HUES48 (cell line): ENCODE results near the gene COL6A1.

Source experiments
- H3K27ac ChIP-seq: one replicate; pipeline ENCODE4 v1.7.0; 2013; ENCODE audit warnings: low read depth, low read length, inconsistent platforms
- H3K27me3 ChIP-seq: 2 replicates; pipeline ENCODE4 v1.6.1; 2013; ENCODE audit warnings: mild to moderate bottlenecking, low read length; ENCODE audit not compliant: control insufficient read depth, insufficient read depth
- H3K36me3 ChIP-seq: 2 replicates; pipeline ENCODE4 v1.6.1; 2013; ENCODE audit warnings: low read length; ENCODE audit not compliant: control insufficient read depth, insufficient read depth
- H3K4me1 ChIP-seq: 2 replicates; pipeline ENCODE4 v1.6.1; 2013; ENCODE audit warnings: mild to moderate bottlenecking, low read length; ENCODE audit not compliant: control insufficient read depth, insufficient read depth
- H3K4me3 ChIP-seq: 2 replicates; pipeline ENCODE4 v1.5.1; 2013; ENCODE audit warnings: mild to moderate bottlenecking, low read depth, low read length
- H3K9ac ChIP-seq: 2 replicates; pipeline ENCODE4 v1.6.1; 2013; ENCODE audit warnings: mild to moderate bottlenecking, low read depth, low read length, moderate library complexity
- H3K9me3 ChIP-seq: 2 replicates; pipeline ENCODE4 v1.6.1; 2013; ENCODE audit warnings: low read length; ENCODE audit not compliant: control insufficient read depth, insufficient read depth

Gene COL6A1

DNA sequence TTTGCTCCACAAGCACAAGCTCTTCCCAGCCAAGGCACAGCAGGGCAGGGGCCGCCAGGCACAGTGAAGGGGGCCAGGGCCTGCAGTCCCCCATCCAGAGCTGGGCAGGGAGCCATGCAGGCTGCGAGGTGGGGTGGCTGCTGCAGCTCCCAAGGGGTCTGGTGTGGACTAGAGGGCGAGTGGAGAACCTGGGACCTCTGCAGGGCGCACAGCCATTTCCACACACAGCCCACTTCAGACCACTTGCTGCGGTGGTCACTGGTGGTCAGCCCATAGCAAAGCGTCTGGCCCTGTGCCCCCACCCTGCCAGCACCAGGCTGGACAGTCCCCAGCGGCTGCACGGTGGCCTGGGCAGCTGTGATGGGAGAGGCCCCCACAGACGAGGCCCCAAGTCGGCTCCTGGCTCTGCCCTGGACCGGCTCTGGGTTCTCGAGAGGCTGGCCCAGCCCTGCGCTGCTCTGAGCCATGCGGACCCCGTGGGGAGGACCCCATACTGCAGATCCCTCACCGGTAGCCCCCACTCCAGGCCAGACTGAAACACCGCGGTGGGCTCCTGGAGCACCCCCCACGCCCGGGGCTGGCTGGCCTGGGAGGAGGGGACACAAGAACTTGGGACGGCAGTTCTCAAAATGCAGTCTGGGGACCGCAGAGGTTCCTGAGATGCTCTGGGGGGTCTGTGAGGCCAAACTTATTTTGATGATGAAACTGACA, 69.3 kb downstream of the COL6A1 start:
- Histone ChIP-seq H3K9me3 (no peaks in the 10 kb centered on the region), H3K36me3 (no peaks in the 10 kb centered on the region), H3K4me1 (peaks cover 23% of the 10 kb centered on the region), H3K9ac (no peak overlapping the region), H3K4me3 (no peak overlapping the region), H3K27me3 (no peaks in the 10 kb centered on the region), H3K27ac (no peak overlapping the region)

DNA sequence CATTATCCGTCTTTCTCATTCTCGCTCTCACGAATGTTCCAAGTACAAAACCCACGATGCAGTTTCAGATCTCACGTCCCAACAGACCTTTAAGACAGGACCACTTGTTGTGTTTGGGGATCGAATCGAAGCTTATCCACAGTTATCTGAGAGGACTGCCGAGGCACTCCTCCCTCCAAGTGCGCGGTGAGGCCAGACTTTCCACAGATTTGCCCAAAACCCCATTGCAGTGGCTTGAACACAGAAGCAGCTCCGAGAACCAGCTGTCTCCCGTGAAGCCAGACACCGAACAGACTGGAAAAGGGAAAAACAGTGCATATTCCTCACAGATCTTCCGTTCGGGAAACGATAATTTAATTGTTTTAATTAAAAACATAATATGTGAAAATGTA, 69.8 kb downstream of the COL6A1 start:
- peaks cover 23% of the 10 kb centered on the region for H3K4me1 ChIP-seq
- H3K9me3 ChIP-seq, result no peaks in the 10 kb centered on the region
- no peaks in the 10 kb centered on the region for H3K27me3 ChIP-seq
- H3K9ac ChIP-seq, result no peak overlapping the region
- H3K36me3 ChIP-seq, result no peaks in the 10 kb centered on the region
- no peak overlapping the region for H3K4me3 ChIP-seq
- no peak overlapping the region for H3K27ac ChIP-seq

DNA sequence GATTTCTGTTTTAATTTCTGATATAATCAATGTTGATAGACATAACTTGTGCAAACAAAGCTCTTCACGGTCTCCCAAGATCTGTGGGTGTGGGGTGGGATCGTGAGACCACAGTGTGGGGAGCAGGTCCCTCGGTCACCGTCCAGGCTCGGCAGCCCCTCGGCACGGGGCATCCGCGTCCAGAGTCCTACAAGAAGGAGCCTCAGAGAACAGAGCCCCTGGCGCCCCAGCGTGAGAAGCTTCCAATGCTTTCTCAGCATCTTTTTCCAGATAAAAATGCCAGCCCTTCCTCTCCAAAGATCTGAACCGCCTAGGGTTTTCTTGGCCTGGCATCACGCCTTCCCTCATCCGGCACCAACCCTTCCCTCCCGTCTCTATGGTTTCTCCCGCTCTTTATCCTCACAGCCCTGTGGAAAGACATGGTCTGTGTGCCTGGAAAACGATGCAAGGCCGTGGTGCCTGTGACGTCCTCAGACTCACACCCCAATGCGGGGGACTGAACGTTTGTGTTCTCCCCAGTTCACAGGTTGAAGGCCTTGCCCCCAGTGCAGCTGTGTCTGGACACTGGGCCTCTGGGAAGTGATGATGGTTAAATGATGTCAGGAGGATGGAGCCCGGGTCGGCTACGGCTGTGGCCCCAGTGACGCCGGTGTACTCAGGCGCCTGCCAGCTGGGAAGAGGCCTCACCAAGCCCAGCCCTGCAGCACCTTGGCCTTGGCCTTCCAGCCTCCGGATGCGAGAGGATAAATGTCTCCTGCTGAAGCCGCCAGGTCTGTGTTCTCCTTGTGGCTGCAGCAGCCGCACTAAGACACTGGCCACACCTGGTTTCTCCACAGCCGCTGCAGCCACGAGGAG, 70.5 kb downstream of the COL6A1 start:
- no peaks in the 10 kb centered on the region for H3K36me3 ChIP-seq
- H3K27ac ChIP-seq, result no peak overlapping the region
- no peak overlapping the region for H3K4me3 ChIP-seq
- peaks cover 23% of the 10 kb centered on the region for H3K4me1 ChIP-seq
- H3K9me3 ChIP-seq, result no peaks in the 10 kb centered on the region
- no peaks in the 10 kb centered on the region for H3K27me3 ChIP-seq
- no peak overlapping the region for H3K9ac ChIP-seq

DNA sequence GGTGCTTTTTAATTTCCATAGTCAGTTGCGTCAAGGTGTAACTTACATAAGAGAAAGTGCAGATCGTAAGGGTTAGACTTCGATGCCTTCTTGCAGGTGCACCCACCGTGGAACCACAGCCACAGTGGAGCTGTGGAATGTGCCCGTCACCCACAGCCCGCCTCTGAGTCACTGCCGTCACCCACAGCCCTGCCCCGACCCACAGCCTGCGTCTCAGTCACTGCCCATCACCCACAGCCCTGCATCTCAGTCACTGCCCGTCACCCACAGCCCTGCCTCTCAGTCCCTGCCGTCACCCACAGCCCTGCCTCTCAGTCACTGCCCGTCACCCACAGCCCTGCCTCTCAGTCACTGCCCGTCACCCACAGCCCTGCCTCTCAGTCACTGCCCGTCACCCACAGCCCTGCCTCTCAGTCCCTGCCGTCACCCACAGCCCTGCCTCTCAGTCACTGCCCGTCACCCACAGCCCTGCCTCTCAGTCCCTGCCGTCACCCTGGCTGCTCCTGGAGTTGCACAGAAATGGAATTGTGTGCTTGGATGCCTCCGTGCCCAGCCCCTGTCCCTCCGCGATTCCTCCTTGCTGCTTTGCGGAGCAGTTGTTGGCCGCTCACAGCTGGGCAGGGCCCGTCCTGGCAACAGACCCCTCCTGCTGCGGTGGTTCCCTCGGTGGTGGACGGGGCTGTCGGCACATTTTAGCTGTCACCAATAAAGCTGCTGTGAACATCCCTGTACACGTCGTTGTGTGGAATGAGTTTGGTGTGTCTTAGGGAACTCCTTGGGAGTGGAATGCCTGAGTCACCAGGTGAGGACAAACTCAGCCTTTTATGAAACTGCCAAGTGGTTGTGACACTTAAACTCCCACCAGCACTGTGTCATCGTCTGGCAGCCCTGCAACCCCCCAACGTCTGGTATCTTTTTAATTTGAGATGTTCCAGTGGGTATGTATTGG, 71.4 kb downstream of the COL6A1 start:
- no peak overlapping the region for H3K9ac ChIP-seq

DNA sequence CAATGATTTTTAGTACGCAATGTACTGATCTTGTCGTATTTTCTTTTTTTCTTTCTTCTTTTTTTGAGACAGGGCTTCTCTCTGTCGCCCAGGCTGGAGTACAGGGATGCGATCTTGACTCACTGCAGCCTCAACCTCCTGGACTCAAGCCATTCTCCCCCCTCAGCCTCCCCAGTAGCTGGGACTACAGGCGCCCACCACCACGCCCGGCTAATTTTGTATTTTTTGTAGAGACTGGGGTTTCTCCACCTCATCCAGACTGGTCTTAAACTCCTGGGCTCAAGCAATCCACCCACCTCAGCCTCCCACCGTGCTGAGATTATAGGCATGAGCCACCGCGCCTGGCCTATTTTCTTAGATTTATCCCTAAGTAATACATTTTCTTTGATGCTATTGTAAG, 72.5 kb downstream of the COL6A1 start:
- Histone ChIP-seq H3K4me3 (no peak overlapping the region), H3K36me3 (no peaks in the 10 kb centered on the region), H3K27ac (no peak overlapping the region), H3K27me3 (no peaks in the 10 kb centered on the region), H3K9me3 (0 out of 2 replicates have a peak, but pooled peaks cover 3% of the 10 kb centered on the region), H3K4me1 (peaks cover 19% of the 10 kb centered on the region), H3K9ac (no peak overlapping the region)

More for the DNA sequence above, 71.4 kb downstream of the COL6A1 start:
- H3K4me3 ChIP-seq, result no peak overlapping the region
- H3K36me3 ChIP-seq, result no peaks in the 10 kb centered on the region
- H3K4me1 ChIP-seq, result peaks cover 23% of the 10 kb centered on the region
- no peak overlapping the region for H3K27ac ChIP-seq
- H3K9me3 ChIP-seq, result no peaks in the 10 kb centered on the region
- H3K27me3 ChIP-seq, result no peaks in the 10 kb centered on the region

DNA sequence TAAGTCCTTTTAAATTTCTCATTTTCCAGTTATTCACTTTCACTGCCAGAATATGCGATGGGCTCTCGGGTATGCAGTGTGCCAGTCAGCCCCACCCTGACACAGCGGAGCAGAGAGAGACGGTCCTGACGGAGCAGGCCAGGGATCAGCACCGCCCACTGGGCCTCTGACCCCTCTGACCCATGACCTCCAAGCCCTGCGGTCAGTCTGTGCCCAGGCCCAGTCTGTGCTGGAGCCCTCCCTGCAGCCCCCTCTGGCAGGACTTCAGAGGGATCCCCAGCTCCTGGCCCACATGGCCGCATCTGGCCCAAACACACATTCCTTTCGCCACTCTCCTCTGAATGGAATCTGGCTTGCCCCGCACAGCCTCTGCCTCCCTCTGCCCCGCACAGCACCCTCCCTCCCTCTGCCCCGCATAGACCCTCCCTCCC, 72.9 kb downstream of the COL6A1 start:
- H3K9ac ChIP-seq, result no peak overlapping the region
- H3K4me3 ChIP-seq, result no peak overlapping the region
- H3K4me1 ChIP-seq, result peaks cover 15% of the 10 kb centered on the region
- no peaks in the 10 kb centered on the region for H3K36me3 ChIP-seq
- no peak overlapping the region for H3K27ac ChIP-seq
- H3K27me3 ChIP-seq, result no peaks in the 10 kb centered on the region
- 0 out of 2 replicates have a peak, but pooled peaks cover 3% of the 10 kb centered on the region for H3K9me3 ChIP-seq
